ENCODE results near the gene EMSY. TPM values are rescaled to one million over a fixed set of nuclear protein-coding genes. Genes with fewer than 3 reads are reported as not detected.
"Not testable (repeated sequence)": the region's sequence is repeated elsewhere in the genome, so short reads cannot be mapped to it uniquely, and the experiment has no call there.

EMSY gene
- total RNA-seq, 3 donors from 2014 or later: 18.2 to 21.3 (median 19.7) TPM

- not testable (repeated sequence) for ATAC-seq; H3K4me3 Mint-ChIP-seq; H3K4me1 Mint-ChIP-seq (ENCODE audit: low read depth); H3K9me3 Mint-ChIP-seq; H3K36me3 Mint-ChIP-seq (ENCODE audit: insufficient read depth); DNase-seq; H3K27me3 Mint-ChIP-seq (ENCODE audit: low read depth)
Measured at GRCh38 chr11:76595091-76595490, 150.3 kb downstream of the EMSY start.

- H3K27me3 Mint-ChIP-seq (ENCODE audit: low read depth): no peaks in the 10 kb centered on the region
- peaks cover 5% of the 10 kb centered on the region for H3K4me1 Mint-ChIP-seq (ENCODE audit: low read depth)
- no peak overlapping the region for H3K4me3 Mint-ChIP-seq
- no peak for ATAC-seq
- no peaks in the 10 kb centered on the region for H3K36me3 Mint-ChIP-seq (ENCODE audit: insufficient read depth)
- no peak for DNase-seq
- no peaks in the 10 kb centered on the region for H3K9me3 Mint-ChIP-seq
Measured at GRCh38 chr11:76596652-76597051, 151.8 kb downstream of the EMSY start.

DNA sequence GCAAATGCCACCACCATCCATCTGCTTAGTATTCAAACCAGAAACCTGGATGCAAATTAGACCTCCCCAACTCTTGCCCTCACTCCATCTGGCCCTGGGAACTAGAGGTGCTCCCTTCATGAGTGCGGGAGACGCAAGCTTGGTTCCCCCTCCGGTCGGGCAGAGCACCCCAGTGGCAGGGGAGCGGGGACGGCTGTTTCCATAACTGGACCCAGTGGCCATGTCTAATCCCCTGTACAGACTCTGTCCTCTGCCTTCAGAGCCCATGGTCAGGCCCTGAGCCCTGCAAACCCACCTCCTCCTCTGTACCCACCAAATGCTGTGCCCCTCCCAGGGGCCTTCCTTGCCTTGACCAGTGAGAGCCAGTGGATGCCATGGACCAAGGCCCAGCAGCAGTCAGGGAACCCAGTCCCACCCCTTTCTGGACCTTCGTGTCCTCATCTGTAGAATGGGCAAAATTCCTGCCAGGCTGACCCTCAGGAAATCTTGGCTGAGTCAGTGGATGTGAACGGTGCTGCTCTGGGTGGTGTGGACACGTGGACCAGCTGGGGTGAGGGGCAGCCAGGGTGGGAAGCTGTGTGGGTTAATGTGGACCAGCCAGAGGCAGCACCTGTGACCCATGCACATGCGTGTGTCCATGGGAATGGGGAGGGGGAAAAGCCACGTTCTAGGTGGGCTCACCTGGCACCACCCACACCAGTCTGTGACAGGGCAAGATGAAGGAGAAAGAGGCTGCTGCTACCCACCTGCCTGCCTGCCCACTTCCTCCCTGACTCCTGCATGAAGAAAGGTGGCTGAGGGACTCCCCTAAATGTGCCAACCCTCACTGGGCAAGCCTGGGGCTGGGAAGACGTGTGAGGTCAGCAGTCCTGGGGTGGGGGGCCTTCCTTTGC, 153.0 kb downstream of the EMSY start:
- DNase-seq (no peak), ATAC-seq (peak in 1 of 2 donors; percentile 25)
- Mint-ChIP-seq H3K27me3 (ENCODE audit: low read depth) (no peaks in the 10 kb centered on the region), H3K4me1 (ENCODE audit: low read depth) (peaks cover 5% of the 10 kb centered on the region), H3K4me3 (no peak overlapping the region), H3K9me3 (no peaks in the 10 kb centered on the region), H3K36me3 (ENCODE audit: insufficient read depth) (no peaks in the 10 kb centered on the region)

GRCh38 chr11:76598426-76598839, 153.6 kb downstream of the EMSY start:
- H3K4me1 Mint-ChIP-seq (ENCODE audit: low read depth): peaks cover 5% of the 10 kb centered on the region
- H3K36me3 Mint-ChIP-seq (ENCODE audit: insufficient read depth): no peaks in the 10 kb centered on the region
- H3K27me3 Mint-ChIP-seq (ENCODE audit: low read depth): no peaks in the 10 kb centered on the region
- ATAC-seq (no peak), DNase-seq (no peak)
- no peaks in the 10 kb centered on the region for H3K9me3 Mint-ChIP-seq
- no peak overlapping the region for H3K4me3 Mint-ChIP-seq

- no peaks in the 10 kb centered on the region for H3K36me3 Mint-ChIP-seq (ENCODE audit: insufficient read depth)
- H3K4me1 Mint-ChIP-seq (ENCODE audit: low read depth): peaks cover 5% of the 10 kb centered on the region
- H3K9me3 Mint-ChIP-seq: no peaks in the 10 kb centered on the region
- DNase-seq: no peak
- no peak for ATAC-seq
- H3K4me3 Mint-ChIP-seq: no peak overlapping the region
- H3K27me3 Mint-ChIP-seq (ENCODE audit: low read depth): no peaks in the 10 kb centered on the region
Measured at GRCh38 chr11:76599041-76600013, 154.5 kb downstream of the EMSY start.

DNA sequence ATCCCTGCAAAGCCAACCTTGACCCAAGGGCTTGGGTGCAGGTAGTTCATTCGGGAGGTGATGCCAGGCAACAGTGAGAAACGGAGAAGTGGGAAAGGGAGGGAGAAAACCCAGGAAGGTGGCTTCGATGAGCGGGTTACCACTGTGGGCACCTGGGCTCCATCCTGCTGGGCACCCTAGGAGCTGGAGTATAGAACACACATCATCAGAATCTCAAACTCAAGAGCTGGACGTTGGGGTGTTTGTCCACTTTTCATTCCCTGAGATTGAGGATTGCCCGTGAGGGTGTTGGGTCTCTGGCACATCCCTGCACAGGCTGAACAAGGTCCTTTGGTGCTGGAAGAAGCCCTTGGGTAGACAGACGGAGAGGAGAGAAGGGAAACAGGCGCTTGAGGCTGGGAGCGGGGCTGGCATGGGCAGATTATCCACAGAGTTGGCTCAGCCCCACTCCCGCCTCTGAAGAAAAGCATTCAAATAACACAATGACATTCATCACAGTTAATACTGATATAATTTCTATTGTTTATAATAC, 155.4 kb downstream of the EMSY start:
- no peak overlapping the region for H3K4me3 Mint-ChIP-seq
- ATAC-seq (no peak), DNase-seq (no peak)
- no peaks in the 10 kb centered on the region for H3K36me3 Mint-ChIP-seq (ENCODE audit: insufficient read depth)
- H3K27me3 Mint-ChIP-seq (ENCODE audit: low read depth): no peaks in the 10 kb centered on the region
- no peaks in the 10 kb centered on the region for H3K9me3 Mint-ChIP-seq
- peaks cover under 1% of the 10 kb centered on the region for H3K4me1 Mint-ChIP-seq (ENCODE audit: low read depth)

GRCh38 chr11:76601272-76601671, 156.5 kb downstream of the EMSY start:
- Mint-ChIP-seq H3K9me3 (no peaks in the 10 kb centered on the region), H3K27me3 (ENCODE audit: low read depth) (no peaks in the 10 kb centered on the region), H3K36me3 (ENCODE audit: insufficient read depth) (no peaks in the 10 kb centered on the region), H3K4me3 (no peak overlapping the region), H3K4me1 (ENCODE audit: low read depth) (no peaks in the 10 kb centered on the region)
- no peak for ATAC-seq
- no peak for DNase-seq

DNA sequence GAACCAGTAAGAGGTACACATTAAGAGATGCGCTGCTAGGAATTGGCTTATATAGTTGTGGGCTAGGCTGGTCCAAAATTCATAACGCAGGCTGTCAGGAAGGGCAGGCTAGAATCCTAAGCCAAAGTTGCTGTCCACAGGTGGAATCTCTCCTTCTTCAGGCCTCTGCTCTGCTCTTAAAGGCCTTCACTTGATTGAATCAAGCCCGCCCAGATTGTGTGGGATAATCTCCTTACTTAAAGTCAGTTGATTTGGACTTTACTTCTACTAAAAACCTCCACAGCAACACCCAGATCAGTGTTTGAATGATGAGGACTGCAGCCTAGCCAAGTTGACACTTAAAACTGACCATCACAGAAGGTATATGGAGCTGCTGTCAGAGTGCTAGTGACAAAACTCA, 156.9 kb downstream of the EMSY start:
- no peaks in the 10 kb centered on the region for H3K36me3 Mint-ChIP-seq (ENCODE audit: insufficient read depth)
- H3K4me3 Mint-ChIP-seq: no peak overlapping the region
- ATAC-seq (no peak), DNase-seq (no peak)
- H3K4me1 Mint-ChIP-seq (ENCODE audit: low read depth): no peaks in the 10 kb centered on the region
- H3K27me3 Mint-ChIP-seq (ENCODE audit: low read depth): no peaks in the 10 kb centered on the region
- H3K9me3 Mint-ChIP-seq: no peaks in the 10 kb centered on the region

DNA sequence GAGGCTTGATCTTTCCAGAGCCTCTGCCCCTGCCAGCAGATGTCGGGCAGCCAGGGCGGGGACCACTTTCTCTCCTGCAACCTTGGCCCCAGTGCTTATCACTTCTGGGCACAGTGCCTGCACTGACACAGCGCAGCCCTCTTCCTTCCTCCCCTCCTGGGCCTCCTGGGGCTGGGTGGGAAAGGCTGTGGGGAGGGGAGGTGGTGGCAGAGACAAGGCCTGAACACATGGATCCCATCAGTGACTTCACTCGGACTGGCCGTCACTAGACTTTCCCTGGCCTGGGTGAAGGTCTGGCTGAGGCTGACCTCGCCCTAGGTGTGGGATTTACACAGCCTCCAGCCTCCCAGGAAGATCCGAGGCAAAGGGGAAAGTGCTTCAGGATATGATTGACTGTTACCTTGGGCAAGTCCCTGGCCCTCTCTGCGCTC, 157.6 kb downstream of the EMSY start:
- Mint-ChIP-seq H3K4me1 (ENCODE audit: low read depth) (no peaks in the 10 kb centered on the region), H3K9me3 (no peaks in the 10 kb centered on the region), H3K27me3 (ENCODE audit: low read depth) (no peaks in the 10 kb centered on the region), H3K36me3 (ENCODE audit: insufficient read depth) (no peaks in the 10 kb centered on the region), H3K4me3 (no peak overlapping the region)
- ATAC-seq (no peak), DNase-seq (peak; percentile 1)

Other genes with a start within 250 kb of the EMSY start
- gene WNT11, start 238.5 kb upstream of the EMSY start, total RNA-seq: under 1 TPM in 1 of 3 donors, not detected in 2; 0.26 TPM
- 10 to 100 TPM; 70.5 to 71.7 (median 71.3) TPM for gene THAP12, start 63.9 kb upstream of the EMSY start, total RNA-seq
- 1 to 10 TPM; 1.9 to 2.2 (median 2.1) TPM for gene GVQW3, start 63.7 kb upstream of the EMSY start, total RNA-seq
- 1 to 10 TPM; 4.6 to 5.8 (median 4.6) TPM for gene LRRC32, start 225.7 kb downstream of the EMSY start, total RNA-seq

Data from activated T-cell treated with anti-CD3 and anti-CD28 coated beads, Interleukin-2, amount 50 U/mL, for 4 hours (primary cell).